GM21423 (cell line): ENCODE data around the gene ATP5F1E.
"Not testable (repeated sequence)": the region's sequence is repeated elsewhere in the genome, so short reads cannot be mapped to it uniquely, and the experiment has no call there.

ENCODE experiments used
- ATAC-seq: cut with Tn5 transposase; IDR thresholded peaks from one replicate; pipeline ENCODE4 v1.9.1; 2021; ENCODE audit warnings: mild to moderate bottlenecking, moderate library complexity; ENCODE audit not compliant: unreplicated experiment

The ATP5F1E gene

GRCh38 chr20:59043698-59044097, 11.6 kb upstream of the ATP5F1E start:
- ATAC-seq: no peak

DNA sequence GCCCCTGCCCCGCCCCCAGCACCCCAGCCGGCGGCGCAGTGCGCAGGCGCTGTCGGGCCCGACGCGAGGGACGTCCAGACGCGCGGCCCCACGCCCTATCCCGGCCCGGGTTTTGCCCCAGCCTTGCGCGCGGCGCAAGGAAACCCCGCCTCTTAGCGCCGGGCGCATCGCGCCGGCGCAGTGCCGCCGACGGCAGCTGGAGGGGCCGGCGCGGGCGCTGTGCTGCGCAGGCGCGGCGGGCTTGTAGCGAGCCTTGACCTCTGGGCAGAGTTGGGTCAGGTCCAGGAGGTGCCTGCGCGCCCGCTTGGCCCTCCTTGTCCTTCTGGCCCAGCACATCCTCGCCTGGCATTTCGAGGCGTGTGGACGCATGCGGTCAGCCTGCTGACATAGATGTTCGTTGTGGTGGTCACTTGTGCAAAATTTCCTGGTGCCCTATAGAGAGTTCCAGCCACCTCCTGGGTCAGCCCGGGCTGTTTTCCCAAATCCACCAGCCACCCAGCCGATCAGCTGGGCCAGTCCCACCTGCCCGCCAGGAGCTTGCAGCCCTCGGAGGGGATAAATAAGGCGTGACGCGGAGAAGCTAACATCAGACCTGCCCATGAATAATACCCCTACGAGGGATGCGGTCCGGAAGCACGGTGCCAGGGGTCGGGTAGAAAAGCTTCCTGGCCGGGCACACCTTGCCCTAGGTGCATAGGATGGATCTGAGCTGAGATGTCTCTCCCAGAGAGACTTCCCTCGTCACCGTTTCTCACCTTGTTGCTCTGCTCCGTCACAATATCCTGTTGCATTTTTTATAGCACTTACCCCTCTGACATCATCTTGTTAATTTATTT, 10.9 kb upstream of the ATP5F1E start:
- peak; percentile 93 for ATAC-seq

GRCh38 chr20:59042151-59042795, 10.1 kb upstream of the ATP5F1E start, which contains the start of gene PRELID3B:
Gene PRELID3B (minus strand): TSS chr20:59042786. CDS start chr20:59042730, 56 bp downstream.
- ATAC-seq: peak; percentile 29

- not testable (repeated sequence) for ATAC-seq
These were observed 9.4 kb upstream of the ATP5F1E start for GRCh38 chr20:59041487-59041886.

DNA sequence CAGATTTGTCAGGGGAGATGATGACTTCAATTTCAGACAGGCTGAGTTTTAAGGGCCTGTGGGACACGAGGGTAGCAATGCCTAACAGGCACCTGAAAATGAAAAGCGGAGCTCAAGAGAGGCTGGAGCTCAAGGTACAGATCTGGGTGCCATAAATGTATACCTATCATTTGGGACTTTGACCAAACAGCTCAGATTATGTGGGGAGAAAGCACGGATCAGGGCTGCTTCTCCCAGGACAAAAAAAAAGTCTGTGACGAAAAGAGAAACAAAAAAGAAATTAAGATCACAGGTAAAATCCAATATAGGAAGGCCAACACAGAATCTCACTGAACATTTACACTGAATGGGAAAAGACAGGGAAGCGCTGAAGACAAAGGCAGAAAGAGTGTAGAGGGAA, 8.5 kb upstream of the ATP5F1E start:
- no peak for ATAC-seq

- ATAC-seq: no peak
These were observed 7.1 kb upstream of the ATP5F1E start for GRCh38 chr20:59039233-59039632.

GRCh38 chr20:59037386-59037785, 5.3 kb upstream of the ATP5F1E start:
- no peak for ATAC-seq

DNA sequence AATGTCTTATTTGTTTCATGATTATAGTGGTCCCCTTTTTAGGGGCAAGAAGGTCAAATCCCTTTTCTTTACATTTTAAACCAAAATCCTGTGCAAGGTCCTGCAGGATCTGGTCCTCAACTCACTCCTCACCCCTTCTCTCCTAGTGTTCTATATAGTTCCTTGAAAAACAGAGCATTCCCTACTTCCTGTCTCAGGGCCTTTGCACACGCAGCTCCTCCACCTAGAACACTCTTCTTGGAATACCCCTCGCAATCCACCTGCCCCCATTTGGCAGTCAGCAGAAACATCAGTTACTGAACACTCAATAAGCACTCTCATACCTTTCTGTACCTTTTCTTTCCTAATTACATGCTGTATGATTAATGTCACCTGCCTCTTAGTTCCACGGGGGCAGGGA, 3.2 kb upstream of the ATP5F1E start:
- ATAC-seq: no peak

GRCh38 chr20:59033616-59034165, 1.6 kb upstream of the ATP5F1E start:
- ATAC-seq: no peak

- ATAC-seq: no peak
These were observed 958 bp upstream of the ATP5F1E start for GRCh38 chr20:59033093-59033492.

DNA sequence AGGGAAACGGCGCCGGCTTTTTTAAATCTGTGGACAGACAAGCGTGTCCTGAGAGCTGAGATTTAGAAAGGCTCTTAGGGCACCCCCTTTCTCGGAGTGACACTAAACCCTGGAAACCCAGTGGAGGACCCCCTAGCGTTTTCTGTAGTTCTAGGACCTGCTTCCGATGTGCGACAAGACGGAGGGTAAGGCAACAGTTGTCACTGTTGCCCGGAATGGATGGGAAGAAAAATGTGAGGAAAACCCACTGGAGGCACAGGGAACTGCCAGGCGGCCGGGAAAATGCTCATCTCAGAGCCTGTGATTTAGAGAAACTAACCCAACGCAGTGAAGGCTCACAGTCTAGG, 551 bp upstream of the ATP5F1E start:
- no peak for ATAC-seq

DNA sequence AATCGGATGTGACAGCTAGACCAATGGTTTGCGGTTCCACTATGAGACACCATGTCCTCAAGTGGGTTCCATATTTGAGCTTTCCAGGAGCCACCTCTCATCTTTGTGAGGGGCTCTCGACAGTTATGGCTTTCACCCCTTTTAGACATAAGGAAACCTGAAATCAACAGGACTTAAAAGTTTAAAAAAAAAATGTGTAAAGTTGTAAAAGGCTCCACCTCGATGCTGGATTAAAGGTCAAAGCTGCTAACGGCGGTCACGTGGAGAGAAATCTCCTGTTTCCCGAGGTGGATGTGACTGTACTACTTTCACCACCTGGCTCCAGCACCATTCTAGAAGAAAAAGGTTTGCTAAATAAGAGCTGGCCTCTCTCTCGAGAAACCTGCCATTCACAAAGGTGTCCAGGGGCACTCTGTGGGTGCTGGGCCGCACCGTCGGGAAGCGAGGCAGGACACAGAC, 542 bp downstream of the ATP5F1E start:
- ATAC-seq: no peak

DNA sequence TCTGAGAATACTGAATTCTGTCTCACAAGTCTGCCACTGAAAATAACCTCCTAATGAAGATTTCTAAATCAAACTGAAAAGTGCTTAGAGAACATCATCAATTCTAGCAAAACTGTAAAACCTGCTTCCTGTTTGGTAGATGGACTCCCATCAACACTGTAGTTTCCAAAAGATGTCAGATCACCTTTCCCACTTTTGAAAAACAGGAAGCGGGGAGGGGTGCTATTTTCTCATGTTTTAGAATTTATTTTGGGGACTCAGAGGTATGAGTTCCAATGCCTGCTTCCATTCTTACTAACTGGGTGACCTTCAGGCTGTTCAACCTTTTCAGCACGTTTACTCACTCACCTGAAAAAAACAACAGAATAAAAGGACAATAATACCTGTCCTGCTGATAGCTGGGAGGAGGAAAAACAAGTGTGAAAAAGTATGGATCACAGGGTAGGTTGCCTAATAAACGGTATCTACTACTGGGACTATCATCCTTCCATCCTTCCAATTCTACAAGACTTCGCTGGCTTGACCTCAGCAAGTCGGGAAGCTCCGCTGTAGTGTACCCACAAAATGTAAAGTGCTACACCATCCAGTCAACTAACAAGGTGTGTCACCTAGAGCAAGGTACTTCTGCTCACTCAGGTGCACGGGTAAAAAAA, 1.1 kb downstream of the ATP5F1E start:
- no peak for ATAC-seq

GRCh38 chr20:59028812-59029211, 3.3 kb downstream of the ATP5F1E start:
- no peak for ATAC-seq

GRCh38 chr20:59027741-59028320, 4.3 kb downstream of the ATP5F1E start:
- ATAC-seq: no peak

DNA sequence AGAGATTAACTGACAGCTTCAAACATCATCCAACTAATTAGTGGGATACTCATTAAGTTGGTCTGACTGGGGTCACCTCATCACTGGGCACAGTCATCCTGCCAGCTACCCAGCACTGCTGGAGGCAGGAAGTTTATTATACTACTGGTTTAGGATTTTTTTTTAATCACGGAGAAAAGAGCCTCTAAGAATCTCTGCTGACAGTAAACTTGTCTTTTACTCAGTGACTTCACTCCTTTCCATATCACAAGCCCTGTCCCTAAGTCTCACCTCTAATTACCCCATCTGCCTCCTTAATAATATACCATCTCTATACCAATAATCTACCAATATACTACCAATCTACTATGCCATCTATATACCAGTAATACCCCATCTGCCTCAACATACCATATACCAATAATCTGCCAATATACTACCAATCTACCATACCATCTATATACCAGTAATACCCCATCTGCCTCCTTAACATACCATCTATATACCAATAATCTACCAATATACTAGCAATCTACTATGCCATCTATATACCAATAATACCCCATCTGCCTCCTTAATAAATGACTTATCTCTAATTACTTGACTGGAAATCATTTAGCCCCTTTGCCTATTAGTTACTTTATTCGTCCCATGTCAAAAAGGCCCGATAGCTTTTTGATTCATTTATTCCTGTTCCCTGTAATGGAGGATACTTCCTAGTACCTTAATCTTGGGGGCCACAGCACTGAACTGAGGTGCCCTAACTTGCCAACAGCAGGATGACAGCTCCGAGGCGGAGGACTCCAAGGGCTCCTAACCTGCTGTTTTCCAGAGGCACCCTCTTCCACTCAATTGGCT, 5.0 kb downstream of the ATP5F1E start:
- no peak for ATAC-seq

- no peak for ATAC-seq
These were observed 6.6 kb downstream of the ATP5F1E start for GRCh38 chr20:59025511-59025910.

- no peak for ATAC-seq
These were observed 7.0 kb downstream of the ATP5F1E start for GRCh38 chr20:59025086-59025485.

- ATAC-seq: no peak
These were observed 8.0 kb downstream of the ATP5F1E start for GRCh38 chr20:59024111-59024530.

DNA sequence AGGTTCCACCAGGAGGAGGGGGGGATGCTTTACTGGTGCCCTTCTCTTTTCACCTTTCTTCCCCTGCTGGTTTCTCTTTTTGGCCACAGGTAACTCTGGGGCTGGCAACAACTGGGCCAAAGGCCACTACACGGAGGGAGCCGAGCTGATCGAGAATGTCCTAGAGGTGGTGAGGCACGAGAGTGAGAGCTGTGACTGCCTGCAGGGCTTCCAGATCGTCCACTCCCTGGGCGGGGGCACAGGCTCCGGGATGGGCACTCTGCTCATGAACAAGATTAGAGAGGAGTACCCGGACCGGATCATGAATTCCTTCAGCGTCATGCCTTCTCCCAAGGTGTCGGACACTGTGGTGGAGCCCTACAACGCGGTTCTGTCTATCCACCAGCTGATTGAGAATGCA, 8.5 kb downstream of the ATP5F1E start:
- no peak for ATAC-seq
